ENCODE data around the gene SPON2.
"Not testable (repeated sequence)": the region's sequence is repeated elsewhere in the genome, so short reads cannot be mapped to it uniquely, and the experiment has no call there.

SPON2 gene

GRCh38 chr4:1139860-1140259 lies 32.5 kb downstream of the SPON2 start:
- DNase-seq = no peak

GRCh38 chr4:1137850-1138249 lies 34.5 kb downstream of the SPON2 start:
- no peak for DNase-seq

- peak in 1 of 2 donors; percentile 11 for DNase-seq
These were observed 35.2 kb downstream of the SPON2 start for GRCh38 chr4:1137063-1137776.

- no peak for DNase-seq
These were observed 36.3 kb downstream of the SPON2 start for GRCh38 chr4:1136048-1136447.

- DNase-seq = no peak
These were observed 39.4 kb downstream of the SPON2 start for GRCh38 chr4:1133033-1133432.

- DNase-seq = peak; percentile 76 to 83
These were observed 41.8 kb downstream of the SPON2 start for GRCh38 chr4:1130316-1131186.

- DNase-seq = no peak
These were observed 45.9 kb downstream of the SPON2 start for GRCh38 chr4:1126506-1126905.

- not testable (repeated sequence) for DNase-seq
These were observed 46.9 kb downstream of the SPON2 start for GRCh38 chr4:1125466-1125865.

- DNase-seq = no peak
These were observed 47.6 kb downstream of the SPON2 start for GRCh38 chr4:1124818-1125217.

GRCh38 chr4:1122505-1122904 lies 49.9 kb downstream of the SPON2 start:
- DNase-seq = no peak

All from CD4-positive, alpha-beta T cell treated with Interleukin-1 beta for 1 hour (primary cell).